IPS-NIHi7 (cell line): ENCODE measurements around the gene SHROOM3.

Experiments used
- DNase-seq: peaks from one replicate; pipeline ENCODE4 v3.0.0; 2012; ENCODE audit warnings: mixed read lengths; ENCODE audit errors: extremely low spot score

Gene SHROOM3

GRCh38 chr4:76749355-76749754 is 314.3 kb downstream of the SHROOM3 start:
- no peak for DNase-seq

GRCh38 chr4:76750716-76751115 is 315.7 kb downstream of the SHROOM3 start:
- DNase-seq, result no peak

- no peak for DNase-seq
These were observed 316.7 kb downstream of the SHROOM3 start for GRCh38 chr4:76751612-76752343.

- no peak for DNase-seq
These were observed 318.0 kb downstream of the SHROOM3 start for GRCh38 chr4:76752861-76753501.

- no peak for DNase-seq
These were observed 318.8 kb downstream of the SHROOM3 start for GRCh38 chr4:76753814-76754213.

- no peak for DNase-seq
These were observed 319.4 kb downstream of the SHROOM3 start for GRCh38 chr4:76754439-76754838.

- DNase-seq, result no peak
These were observed 320.7 kb downstream of the SHROOM3 start for GRCh38 chr4:76755756-76756155.

GRCh38 chr4:76756416-76756815 is 321.4 kb downstream of the SHROOM3 start:
- no peak for DNase-seq

- DNase-seq, result no peak
These were observed 322.4 kb downstream of the SHROOM3 start for GRCh38 chr4:76757418-76757939.

- DNase-seq, result peak; percentile 69
These were observed 323.4 kb downstream of the SHROOM3 start for GRCh38 chr4:76758290-76758882.

- no peak for DNase-seq
These were observed 324.0 kb downstream of the SHROOM3 start for GRCh38 chr4:76758996-76759395.

- no peak for DNase-seq
These were observed 325.2 kb downstream of the SHROOM3 start for GRCh38 chr4:76760193-76760592.

- DNase-seq, result no peak
These were observed 327.4 kb downstream of the SHROOM3 start for GRCh38 chr4:76762137-76763130.

- no peak for DNase-seq
These were observed 329.2 kb downstream of the SHROOM3 start for GRCh38 chr4:76764251-76764650.

- DNase-seq, result no peak
These were observed 330.6 kb downstream of the SHROOM3 start for GRCh38 chr4:76765473-76766183.

- DNase-seq, result no peak
These were observed 333.0 kb downstream of the SHROOM3 start for GRCh38 chr4:76767983-76768382.

- DNase-seq, result no peak
These were observed 337.6 kb downstream of the SHROOM3 start for GRCh38 chr4:76772498-76773106.

- no peak for DNase-seq
These were observed 338.7 kb downstream of the SHROOM3 start for GRCh38 chr4:76773766-76774165.

GRCh38 chr4:76779740-76780459 is 344.9 kb downstream of the SHROOM3 start:
- DNase-seq, result no peak
